HS-5 (cell line): ENCODE measurements around the gene RNU7-1.

Source experiments
- DNase-seq: peaks from one replicate; pipeline ENCODE4 v3.0.0-alpha.2; 2012; ENCODE audit warnings: low read depth

Gene RNU7-1

DNA sequence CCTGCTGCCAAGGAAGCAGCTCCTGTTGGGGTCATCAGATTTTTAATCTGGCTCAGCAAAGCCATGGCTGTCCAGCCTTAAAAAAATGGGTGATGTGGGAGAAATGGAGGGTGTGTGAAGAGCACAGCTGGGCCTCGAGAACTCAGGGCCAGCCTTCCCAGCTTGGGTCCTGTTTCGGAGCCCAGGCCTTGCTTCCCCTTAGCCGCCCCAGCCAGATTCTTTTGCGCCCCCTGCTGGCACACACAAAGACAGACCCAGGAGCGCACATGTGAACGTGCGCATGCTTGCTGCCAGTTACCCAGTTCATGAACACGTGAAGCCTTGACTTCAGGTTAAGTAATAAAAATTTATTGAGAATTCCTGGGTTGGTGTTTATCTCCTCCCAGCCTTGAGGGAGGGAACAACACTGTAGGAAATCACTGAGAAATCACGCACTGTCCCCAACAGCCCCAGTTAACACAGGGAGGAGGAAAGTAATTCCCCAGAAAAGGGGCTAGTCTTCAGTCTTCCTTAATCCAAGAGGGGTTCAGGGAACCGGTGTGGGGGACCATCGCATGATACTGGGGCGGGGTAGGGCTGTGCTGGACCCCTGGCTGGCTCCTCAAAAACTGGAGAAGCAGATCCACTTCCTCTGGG lies 21.5 kb downstream of the RNU7-1 start:
- DNase-seq = no peak

DNA sequence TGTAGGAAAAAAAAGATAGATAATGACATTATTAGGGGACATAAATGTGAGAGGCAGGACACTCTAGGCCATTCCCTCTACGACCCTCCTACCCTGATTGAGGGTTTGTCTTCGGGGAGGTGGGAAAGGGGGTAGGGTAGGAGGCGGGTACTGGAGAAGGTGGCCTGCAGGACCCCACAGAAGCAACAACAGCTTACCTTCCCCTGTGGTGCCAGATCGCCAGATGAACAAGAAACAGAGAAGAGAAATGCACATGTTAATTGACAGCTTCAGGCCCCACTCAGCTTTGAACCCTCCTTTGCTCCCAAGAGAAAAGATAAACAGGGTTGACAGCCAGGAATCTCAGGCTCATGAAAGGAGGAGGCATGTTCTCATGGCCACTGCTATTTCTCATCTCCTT lies 22.1 kb downstream of the RNU7-1 start:
- no peak for DNase-seq

DNA sequence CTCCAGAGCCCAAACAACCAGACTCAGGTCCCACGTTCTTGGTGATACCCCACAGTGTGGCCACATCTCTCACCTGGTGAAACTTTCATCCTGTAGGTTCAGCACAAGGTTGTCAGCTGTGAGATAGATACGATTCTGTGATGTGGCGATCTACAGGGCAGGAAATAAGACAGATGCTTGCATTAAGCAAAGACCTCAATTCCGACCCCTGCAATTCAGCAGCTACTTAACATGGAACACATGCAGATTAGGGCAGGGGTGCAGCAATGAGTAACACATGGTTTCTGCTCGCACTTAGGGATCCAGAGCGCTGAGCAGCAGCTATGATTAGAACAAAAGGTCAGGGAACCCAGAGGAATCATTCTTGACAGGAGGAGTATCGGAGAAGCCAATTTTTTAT lies 22.7 kb downstream of the RNU7-1 start:
- DNase-seq = no peak

DNA sequence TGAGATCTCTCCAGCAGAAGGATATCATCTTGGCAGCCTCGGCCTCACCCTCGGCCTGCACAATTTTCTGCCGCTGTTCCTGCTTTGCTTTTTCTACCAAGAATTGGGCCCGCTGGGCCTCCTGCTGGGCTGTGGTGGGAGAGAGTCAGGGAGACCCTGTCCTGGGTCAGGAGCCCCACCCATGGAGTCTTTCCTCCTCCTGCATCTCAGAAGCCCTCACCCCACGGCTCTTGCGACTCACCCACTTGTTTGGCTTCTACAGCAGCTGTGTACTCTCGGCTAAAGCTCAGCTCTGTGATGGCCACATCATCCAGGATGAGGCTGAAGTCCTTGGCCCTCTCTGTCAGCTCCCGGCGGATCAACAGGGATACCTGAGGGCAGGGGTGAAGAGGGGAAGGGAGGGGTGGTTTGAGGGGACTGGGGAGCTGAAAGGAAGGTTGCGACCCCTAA lies 24.1 kb downstream of the RNU7-1 start:
- no peak for DNase-seq

DNA sequence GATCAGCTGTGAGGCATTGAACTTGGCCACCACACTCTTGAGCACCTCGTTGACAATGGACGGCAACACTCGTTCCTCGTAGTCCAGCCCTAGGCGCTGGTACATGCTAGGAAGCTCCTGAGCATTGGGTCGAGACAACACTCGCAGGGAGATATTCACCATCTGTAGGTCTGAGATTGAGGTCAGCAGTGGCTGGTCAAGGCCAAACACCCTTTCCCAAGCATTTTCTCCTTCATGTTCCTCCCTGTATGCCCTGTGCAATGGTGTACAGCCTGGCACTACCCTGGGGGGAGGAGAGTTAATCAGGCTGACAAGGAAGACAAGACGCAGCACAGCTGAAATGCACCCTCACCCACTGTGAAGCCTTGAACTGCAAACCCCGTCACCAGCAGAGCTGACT lies 24.8 kb downstream of the RNU7-1 start:
- DNase-seq = no peak

DNA sequence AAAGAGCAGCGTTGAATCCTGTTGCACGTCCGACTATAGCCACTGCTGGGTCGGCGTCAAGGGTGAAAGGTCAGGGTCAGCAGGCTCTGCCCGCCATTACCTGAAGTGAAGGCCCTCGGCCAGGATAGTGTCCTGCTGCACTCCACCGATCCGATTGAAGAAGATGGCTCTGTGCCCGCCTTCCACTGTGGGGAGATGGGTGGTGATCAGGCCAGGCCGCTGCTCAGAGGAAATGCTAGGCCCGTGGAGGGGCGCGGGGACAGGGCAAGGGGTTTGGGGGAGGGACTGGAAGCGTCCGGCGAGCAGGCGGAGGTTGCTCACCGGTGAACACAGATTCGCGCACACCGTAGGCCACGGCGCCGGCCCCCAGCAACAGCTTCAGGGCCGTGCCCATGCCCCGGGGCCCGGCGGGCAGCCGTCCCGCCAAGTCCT lies 26.5 kb downstream of the RNU7-1 start:
- no peak for DNase-seq

DNA sequence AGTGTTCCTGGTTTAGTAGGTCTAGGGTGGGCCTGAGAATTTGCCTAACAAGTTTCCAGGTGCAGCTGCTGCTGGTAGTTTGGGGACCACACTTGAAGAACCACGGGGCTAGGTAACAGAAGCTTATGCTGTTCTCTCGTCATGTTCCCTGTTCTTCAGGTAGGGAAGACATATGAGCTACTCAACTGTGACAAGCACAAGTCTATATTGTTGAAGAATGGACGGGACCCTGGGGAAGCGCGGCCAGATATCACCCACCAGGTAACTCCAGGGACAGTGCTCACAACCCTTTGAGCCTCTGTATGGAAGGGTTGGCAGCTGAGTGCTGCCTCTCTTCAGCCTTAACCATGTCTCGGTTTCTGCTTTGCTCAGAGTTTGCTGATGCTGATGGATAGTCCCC lies 30.6 kb downstream of the RNU7-1 start:
- DNase-seq = no peak

DNA sequence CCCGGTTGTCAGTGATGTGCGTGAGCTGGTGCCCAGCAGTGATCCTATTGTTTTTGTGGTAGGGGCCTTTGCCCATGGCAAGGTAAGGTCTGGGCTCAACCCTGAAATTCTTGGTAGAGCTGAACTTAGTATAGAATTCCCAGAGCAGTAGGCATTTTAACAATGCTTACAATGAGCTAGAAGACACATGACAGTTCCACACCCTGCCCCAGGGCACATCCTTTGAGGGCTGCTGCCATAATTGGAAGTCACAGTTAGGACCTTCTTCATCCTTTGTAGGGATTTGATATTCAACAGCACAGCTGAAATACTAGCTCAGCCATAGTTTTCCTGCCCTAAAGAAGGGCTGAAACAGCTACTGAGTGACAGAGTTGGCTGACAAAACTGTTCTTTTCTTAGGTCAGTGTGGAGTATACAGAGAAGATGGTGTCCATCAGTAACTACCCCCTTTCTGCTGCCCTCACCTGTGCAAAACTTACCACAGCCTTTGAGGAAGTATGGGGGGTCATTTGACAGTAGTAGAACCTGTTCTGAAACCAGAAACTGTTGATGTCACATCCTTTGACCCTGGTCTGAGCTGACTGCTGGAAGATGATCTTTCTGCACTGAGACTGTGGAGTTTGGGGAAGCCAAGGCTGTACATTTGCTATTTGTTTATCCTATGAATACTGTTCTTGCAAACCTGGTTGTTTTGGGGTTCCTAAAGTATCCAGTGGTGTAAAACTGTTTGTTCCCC lies 31.8 kb downstream of the RNU7-1 start:
- no peak for DNase-seq

DNA sequence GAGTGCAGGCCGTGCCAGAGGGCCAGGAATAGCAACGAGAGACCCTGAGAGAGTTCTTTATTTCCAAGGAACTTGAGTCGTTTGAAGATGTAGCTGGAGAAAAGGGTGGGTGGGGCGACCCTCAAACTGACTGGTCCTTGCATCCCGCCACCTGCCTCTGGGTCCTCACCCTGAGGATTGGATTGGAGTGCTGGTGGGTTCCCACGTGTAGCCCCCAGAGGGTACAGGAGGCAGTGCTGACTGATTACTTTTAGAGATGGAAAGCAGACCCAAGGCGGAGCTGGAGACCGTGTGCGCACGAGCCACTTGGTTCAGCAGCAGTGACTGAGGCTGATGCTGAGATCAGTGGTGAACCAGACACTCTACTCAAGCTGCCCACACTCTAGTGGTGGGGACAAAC lies 34.0 kb downstream of the RNU7-1 start:
- no peak for DNase-seq

DNA sequence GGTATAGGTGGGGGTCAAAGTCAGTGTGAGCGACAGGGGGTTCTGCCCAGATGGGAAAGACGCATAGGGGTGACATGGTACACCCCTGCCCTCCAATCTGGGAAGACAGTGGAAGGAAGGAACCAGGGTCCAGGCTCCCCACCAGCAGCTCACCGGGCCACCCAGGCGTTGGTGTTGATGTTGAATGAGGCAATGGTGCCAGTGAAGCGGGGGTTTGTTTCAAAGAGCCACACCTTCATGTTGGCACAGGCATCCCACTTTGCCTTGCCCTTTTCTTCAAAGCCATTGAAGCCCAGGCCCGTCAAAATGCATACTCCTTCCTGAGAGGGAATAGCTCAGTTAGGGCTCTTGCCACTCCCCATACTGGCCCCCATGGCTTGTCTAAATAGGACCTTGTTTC lies 34.6 kb downstream of the RNU7-1 start:
- no peak for DNase-seq

DNA sequence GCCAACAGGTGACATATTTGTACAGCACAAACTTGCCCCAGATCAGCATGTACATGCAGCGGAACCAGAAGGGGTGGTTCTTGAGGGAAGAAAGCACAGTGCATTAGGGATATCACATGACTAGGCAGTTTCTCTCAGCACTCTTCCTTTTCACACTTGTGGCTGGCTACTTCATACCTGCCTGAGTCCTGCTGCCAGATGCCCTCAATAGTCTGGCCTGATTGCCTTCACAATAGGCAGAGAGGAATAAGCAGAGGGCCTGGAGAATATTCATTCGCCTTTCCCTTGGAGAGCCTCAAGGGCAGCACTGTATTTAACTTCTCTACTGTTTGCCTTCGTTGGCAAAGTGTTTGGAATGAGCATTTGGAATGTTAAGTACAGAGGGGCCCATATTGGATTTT lies 35.0 kb downstream of the RNU7-1 start:
- no peak for DNase-seq

DNA sequence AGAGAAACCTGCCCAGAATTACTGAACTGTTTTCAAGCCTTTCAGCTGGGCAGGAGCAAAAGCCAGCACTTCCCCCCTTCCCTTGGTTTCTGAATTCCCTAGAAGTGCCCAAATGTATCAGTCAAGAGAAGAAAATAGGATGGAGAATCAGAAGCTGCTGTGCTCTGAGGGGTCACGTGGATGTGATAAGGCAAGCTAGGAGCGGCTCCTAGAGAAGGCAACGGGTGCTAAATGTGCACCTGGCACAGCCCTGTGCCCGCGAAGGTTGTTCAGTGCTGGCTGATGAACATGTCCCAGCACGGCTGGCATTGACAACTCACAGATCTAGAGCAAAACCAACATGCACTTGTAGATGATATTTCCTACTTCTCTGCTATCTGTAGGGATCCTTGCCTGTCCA lies 35.4 kb downstream of the RNU7-1 start:
- DNase-seq = no peak

DNA sequence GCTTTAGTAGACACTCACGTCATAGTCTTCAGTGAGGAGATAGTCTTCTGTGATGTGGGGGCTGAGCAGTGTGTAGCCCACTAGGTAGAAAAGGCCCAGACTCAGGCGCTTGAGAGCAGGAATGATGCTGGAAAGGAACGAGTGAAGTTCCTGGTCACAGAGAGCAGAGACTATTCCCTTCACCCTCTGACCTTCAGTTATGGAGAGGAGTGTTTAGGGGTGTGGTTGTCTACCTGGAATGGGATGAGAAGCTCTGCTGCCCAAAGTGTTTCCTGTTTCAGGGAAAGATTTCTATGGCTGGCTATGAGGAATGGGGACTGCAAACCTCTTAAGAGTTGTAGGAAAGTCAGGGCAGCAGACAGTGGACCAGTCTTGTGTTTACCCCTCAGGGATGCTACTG lies 35.8 kb downstream of the RNU7-1 start:
- no peak for DNase-seq

DNA sequence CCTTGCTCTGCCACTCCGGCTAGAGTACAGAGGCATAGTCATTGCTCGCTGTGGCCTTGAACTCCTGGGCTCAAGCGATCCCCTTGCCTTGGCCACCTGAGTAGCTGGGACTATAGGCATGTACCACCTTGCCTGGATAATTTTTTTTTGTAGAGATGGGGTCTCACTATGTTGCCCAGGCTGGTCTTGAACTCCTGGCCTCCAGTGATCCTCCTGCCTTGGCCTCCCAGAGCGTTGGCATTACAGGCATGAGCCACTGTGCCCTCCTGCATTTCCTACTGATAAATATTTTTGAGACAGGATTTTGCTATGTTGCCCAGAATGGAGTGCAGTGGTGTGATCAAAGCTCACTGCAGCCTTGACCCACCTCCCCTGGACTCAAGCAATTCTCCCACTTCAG lies 36.5 kb downstream of the RNU7-1 start:
- no peak for DNase-seq

DNA sequence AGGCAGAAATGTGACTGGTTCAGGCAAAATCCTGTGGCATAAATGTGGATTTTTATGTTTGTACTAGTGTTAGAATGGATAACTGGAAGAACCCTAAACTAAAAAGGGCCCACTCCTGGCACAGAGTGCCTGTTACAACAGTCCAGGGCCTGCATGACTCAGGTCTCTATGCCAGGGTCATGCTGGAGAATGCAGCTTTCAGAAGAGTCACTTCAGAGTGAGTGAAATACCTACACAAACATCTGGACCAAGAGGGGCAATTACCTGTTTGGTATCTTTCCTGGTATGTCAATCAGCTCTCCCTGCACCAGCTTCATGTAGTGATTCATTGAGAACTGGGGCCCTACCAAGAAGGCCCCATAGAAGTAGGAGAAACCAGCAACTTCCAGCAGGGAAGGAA lies 37.1 kb downstream of the RNU7-1 start:
- DNase-seq = no peak

DNA sequence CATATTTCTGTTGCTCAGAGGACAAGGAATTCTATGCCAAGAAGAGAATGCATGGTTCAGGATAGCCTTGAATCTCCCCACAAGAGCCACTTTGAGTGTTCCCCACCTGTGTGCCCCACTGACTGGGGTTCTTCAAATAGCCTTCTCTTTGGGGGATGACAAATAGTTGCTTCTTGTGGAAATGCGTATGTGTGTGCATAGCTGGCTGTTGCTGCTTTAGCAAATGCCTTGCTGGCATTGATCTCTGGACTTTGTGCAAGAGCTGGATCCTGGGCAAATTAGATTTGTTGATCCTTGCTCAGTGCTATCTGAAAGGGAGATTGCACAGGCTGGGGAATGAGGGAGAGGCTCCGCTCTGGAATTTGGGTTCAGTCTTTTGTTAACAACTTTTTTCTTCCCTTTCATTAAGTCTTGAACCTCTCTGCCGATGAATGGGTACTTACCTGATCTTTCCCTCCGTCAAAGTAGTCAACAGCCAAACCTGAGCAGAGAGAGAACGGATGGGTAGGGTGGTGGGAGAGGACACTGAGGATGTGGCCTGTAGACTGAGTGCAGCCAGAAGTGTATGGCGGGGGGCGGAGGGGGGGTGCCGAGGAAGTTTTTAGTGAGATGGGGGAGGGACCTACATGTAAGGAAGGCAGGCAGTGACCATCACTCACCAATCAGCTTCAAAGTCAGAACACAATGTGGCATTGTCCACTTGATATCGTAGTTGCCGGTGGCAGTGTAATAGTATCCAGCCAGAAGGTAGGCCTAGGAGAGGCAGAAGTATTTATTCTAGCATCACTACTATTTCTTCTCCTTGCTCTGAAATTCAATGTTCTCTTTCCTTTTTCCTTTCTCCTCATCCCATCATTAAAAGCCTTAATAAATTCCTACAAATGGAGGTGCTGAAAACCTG lies 37.8 kb downstream of the RNU7-1 start:
- DNase-seq = no peak

DNA sequence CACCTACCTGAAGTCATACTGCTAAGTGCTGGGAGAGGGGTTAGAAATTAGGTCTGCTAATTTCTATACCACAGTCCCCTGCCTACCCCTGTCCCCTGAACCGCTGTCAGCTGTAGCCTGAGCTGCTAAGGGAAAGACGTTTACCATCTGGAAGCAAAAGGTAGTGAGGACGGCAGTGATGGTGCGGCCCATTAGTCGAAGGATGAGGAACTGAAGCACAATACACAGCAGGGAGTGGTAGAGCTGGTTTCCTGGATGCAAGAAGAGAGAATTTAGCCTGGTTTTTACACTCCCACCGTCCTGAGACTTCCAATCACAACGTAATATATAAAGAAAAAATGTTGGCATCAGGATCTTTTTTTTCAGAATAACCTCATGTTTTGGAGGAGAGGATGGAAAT lies 38.9 kb downstream of the RNU7-1 start:
- DNase-seq = no peak

DNA sequence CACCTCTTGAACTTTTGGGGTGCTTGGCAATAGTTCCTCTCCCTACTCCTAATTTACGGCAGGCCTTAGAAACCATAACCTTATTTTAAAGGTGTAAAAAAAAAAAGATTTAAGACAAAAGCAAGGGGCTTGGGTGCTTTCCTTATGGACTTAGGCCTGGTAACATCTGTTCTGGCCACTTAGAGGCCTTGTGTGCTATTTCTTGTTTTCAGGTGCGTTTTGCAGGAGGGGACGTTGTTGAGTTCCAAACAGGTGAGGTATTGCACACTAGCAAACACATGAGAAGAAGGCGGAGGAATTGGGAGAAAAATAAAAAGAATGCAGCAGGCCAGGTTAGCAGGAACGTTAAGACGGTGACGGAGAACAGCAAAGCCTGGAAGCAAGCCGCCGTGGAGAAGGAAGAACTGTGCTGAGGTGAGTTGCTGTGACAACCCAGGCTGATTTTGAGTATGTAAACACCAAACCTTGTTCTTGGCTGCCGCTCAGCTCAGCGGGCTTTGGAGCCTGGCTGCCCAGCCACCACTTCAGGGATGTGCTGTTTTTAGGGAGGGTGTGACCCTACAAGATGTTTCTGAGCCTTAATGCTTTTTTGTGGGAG lies 44.4 kb downstream of the RNU7-1 start:
- no peak for DNase-seq
